Tongue (tissue), 2 donors: ENCODE data around the gene SNCA. TPM values are rescaled to one million over a fixed set of nuclear protein-coding genes. Genes with fewer than 3 reads are reported as not detected.

ENCODE experiments used
- DNase-seq: peaks from one replicate; pipeline ENCODE4 v3.0.0-alpha.2; 2015
- total RNA-seq: library from RNA; depleted of rRNA; stranded (reverse); fragments of >200 nt; gene quantifications from one replicate; pipeline ENCODE4 v1.2.3, GENCODE V29; 2014

Gene SNCA
- total RNA-seq, result 17.7 TPM

- peak; percentile 91 for DNase-seq
These were observed at the start of gene SNCA for GRCh38 chr4:89836897-89837384. TSS of gene SNCA (minus strand) at chr4:89837161. CDS start at chr4:89835667, 1,494 bp downstream.

- DNase-seq, result no peak
These were observed 42.3 kb upstream of the SNCA start for GRCh38 chr4:89879215-89879614.

GRCh38 chr4:89878611-89879010 is 41.6 kb upstream of the SNCA start:
- DNase-seq, result no peak

- DNase-seq, result no peak
These were observed 39.6 kb upstream of the SNCA start for GRCh38 chr4:89876548-89876947.

GRCh38 chr4:89871211-89871610 is 34.2 kb upstream of the SNCA start:
- no peak for DNase-seq

- DNase-seq, result peak; percentile 6
These were observed 32.1 kb upstream of the SNCA start for GRCh38 chr4:89868999-89869589.

GRCh38 chr4:89868276-89868675 is 31.3 kb upstream of the SNCA start:
- no peak for DNase-seq

- no peak for DNase-seq
These were observed 26.6 kb upstream of the SNCA start for GRCh38 chr4:89863533-89863932.

- no peak for DNase-seq
These were observed 24.0 kb upstream of the SNCA start for GRCh38 chr4:89860971-89861370.

- DNase-seq, result no peak
These were observed 18.3 kb upstream of the SNCA start for GRCh38 chr4:89855236-89855635.

GRCh38 chr4:89847571-89848325 is 10.8 kb upstream of the SNCA start:
- DNase-seq, result no peak

- DNase-seq, result no peak
These were observed 2.6 kb upstream of the SNCA start for GRCh38 chr4:89839558-89839957.

- peak; percentile 43 for DNase-seq
These were observed 1.0 kb upstream of the SNCA start for GRCh38 chr4:89837993-89838390.

- DNase-seq, result peak; percentile 44
These were observed 528 bp upstream of the SNCA start for GRCh38 chr4:89837385-89837992.

- DNase-seq, result peak; percentile 41
These were observed 773 bp downstream of the SNCA start for GRCh38 chr4:89836031-89836745.

GRCh38 chr4:89835413-89835812 is 1.5 kb downstream of the SNCA start:
- DNase-seq, result no peak

GRCh38 chr4:89834486-89835209 is 2.3 kb downstream of the SNCA start:
- no peak for DNase-seq

- peak; percentile 7 for DNase-seq
These were observed 7.4 kb downstream of the SNCA start for GRCh38 chr4:89829470-89830138.

- DNase-seq, result peak; percentile 11
These were observed 13.5 kb downstream of the SNCA start for GRCh38 chr4:89823416-89823815.

GRCh38 chr4:89821612-89822011 is 15.3 kb downstream of the SNCA start:
- no peak for DNase-seq

- DNase-seq, result no peak
These were observed 17.0 kb downstream of the SNCA start for GRCh38 chr4:89820010-89820409.
